K562 (cell line): ENCODE results near the gene RPL28. TPM values are rescaled to one million over a fixed set of nuclear protein-coding genes. Genes with fewer than 3 reads are reported as not detected.

Experiments used
- BCL6 ChIP-seq: fragments of 250-450 bp; sonication (Bioruptor Pico); IDR thresholded peaks from 2 replicates; pipeline ENCODE4 v1.4.0; 2020
- CHD1 ChIP-seq: fragments of 200-600 bp; sonication (generic); IDR thresholded peaks from one replicate; pipeline ENCODE4 v1.6.1; 2012; ENCODE audit warnings: mild to moderate bottlenecking, moderate library complexity, low read length, inconsistent platforms
- GTF2E2 ChIP-seq: fragments of 200-800 bp; sonication (Bioruptor generic); IDR thresholded peaks from 2 replicates; pipeline ENCODE4 v1.6.1; 2016; ENCODE audit warnings: missing genetic modification characterization, missing compliant biosample characterization
- HDAC6 ChIP-seq: IDR thresholded peaks from 2 replicates; pipeline ENCODE4 v1.6.1; 2012; ENCODE audit warnings: low read depth, mild to moderate bottlenecking, control low read depth, inconsistent platforms, low read length, moderate library complexity
- HLTF ChIP-seq: fragments of 450-650 bp; IDR thresholded peaks from 2 replicates; pipeline ENCODE4 v1.6.1; 2016
- HNRNPL ChIP-seq: fragments of 200-400 bp; formaldehyde crosslinking; IDR thresholded peaks from 2 replicates; pipeline ENCODE4 v1.6.1; 2017; ENCODE audit warnings: low read depth, mild to moderate bottlenecking, low read length
- HNRNPUL1 ChIP-seq: fragments of 200-400 bp; formaldehyde crosslinking; IDR thresholded peaks from 2 replicates; pipeline ENCODE4 v1.6.1; 2017; ENCODE audit warnings: low read length
- KAT8 ChIP-seq: fragments of 450-650 bp; IDR thresholded peaks from 2 replicates; pipeline ENCODE4 v1.6.1; 2016; ENCODE audit warnings: low read depth, mild to moderate bottlenecking
- NR4A1 ChIP-seq, 2 experiments: fragments of 250-450 bp in 1 of 2; fragments of 450-650 bp in 1 of 2; sonication (Bioruptor Pico) in 1 of 2; IDR thresholded peaks; 2 replicates each; pipeline versions ENCODE4 v1.4.0 to v1.6.1; 2016 to 2020; ENCODE audit warnings: mild to moderate bottlenecking in 2 of 2, missing compliant biosample characterization in 1 of 2, missing genetic modification characterization in 1 of 2, moderate library complexity in 1 of 2
- RBM15 ChIP-seq: fragments of 200-400 bp; formaldehyde crosslinking; IDR thresholded peaks from 2 replicates; pipeline ENCODE4 v1.6.1; 2018; ENCODE audit warnings: mild to moderate bottlenecking, low read length, moderate library complexity; ENCODE audit not compliant: insufficient read depth
- SMARCB1 ChIP-seq: IDR thresholded peaks from 2 replicates; pipeline ENCODE4 v1.6.1; 2011; ENCODE audit warnings: improper control_type of control experiment, low read depth; ENCODE audit not compliant: insufficient read length
- SNRNP70 ChIP-seq: fragments of 200-400 bp; formaldehyde crosslinking; optimal IDR thresholded peaks from 2 replicates; pipeline ENCODE3; 2017; ENCODE audit warnings: low read depth, low read length
- SREBF1 ChIP-seq: fragments of 150-350 bp; IDR thresholded peaks from 2 replicates; pipeline ENCODE4 v1.6.1; 2014; ENCODE audit warnings: antibody characterized with exemption, low read depth, low read length, borderline replicate concordance
- TCF7L2 ChIP-seq: fragments of 150-350 bp; IDR thresholded peaks from 2 replicates; pipeline ENCODE4 v1.6.1; 2016; ENCODE audit warnings: low read depth, mild to moderate bottlenecking, low read length, moderate library complexity
- TGIF2 ChIP-seq: sonication (generic); formaldehyde crosslinking; IDR thresholded peaks from 2 replicates; pipeline ENCODE4 v1.8.1; 2022; ENCODE audit warnings: mild to moderate bottlenecking, missing genetic modification reagents, moderate library complexity
- TOE1 ChIP-seq, 2 experiments: fragments of 450-650 bp in 1 of 2; sonication (generic) in 1 of 2; formaldehyde crosslinking in 1 of 2; IDR thresholded peaks; 2 replicates each; pipeline versions ENCODE4 v1.7.1 to v1.8.0; 2016 to 2022; ENCODE audit warnings: borderline replicate concordance in 2 of 2, mild to moderate bottlenecking in 2 of 2, antibody characterized with exemption in 1 of 2, inconsistent platforms in 1 of 2, low read depth in 1 of 2, missing genetic modification reagents in 1 of 2, moderate library complexity in 1 of 2
- ZBTB7A ChIP-seq: IDR thresholded peaks from 2 replicates; pipeline ENCODE4 v1.6.1; 2011; ENCODE audit warnings: low read depth, mild to moderate bottlenecking, low read length, moderate library complexity, borderline replicate concordance; ENCODE audit not compliant: control insufficient read depth
- ZFP36 ChIP-seq: fragments of 150-350 bp; IDR thresholded peaks from 2 replicates; pipeline ENCODE4 v1.6.1; 2018; ENCODE audit warnings: low read length, low read depth; ENCODE audit not compliant: partially characterized antibody
- ZNF12 ChIP-seq: sonication (generic); formaldehyde crosslinking; IDR thresholded peaks from 2 replicates; pipeline ENCODE4 v1.4.0; 2020; ENCODE audit warnings: mild to moderate bottlenecking, missing genetic modification reagents
- ZNF217 ChIP-seq: sonication (generic); formaldehyde crosslinking; IDR thresholded peaks from 2 replicates; pipeline ENCODE4 v1.8.0; 2022; ENCODE audit warnings: mild to moderate bottlenecking, missing genetic modification reagents
- ZSCAN32 ChIP-seq: fragments of 450-650 bp; formaldehyde crosslinking; IDR thresholded peaks from 2 replicates; pipeline ENCODE4 v1.4.0; 2020; ENCODE audit warnings: mild to moderate bottlenecking, moderate library complexity
- polyA plus RNA-seq, 8 experiments: library from polyadenylated mRNA; depleted of rRNA in 4 of 8; stranded (reverse) in 5 of 8; unstranded in 3 of 8; fragments of >200 nt; fragmentation: Nextera tagmentation in 2 of 8; fragmentation: Illumina TruSeq in 1 of 8; extraction: Ambion mirVana in 2 of 8; extraction: Trizol in 1 of 8; gene quantifications; 2 replicates each; pipeline versions ENCODE4 v1.2.1 to v1.2.3, GENCODE V29; 2011 to 2014; ENCODE audit warnings: inconsistent platforms in 1 of 8, missing spikeins in 1 of 8
- total RNA-seq, 7 experiments: library from RNA; depleted of rRNA in 6 of 7; stranded (reverse); fragments of >200 nt in 6 of 7; fragmentation: Illumina TruSeq in 2 of 7; extraction: Trizol in 2 of 7; gene quantifications; 2 replicates each; pipeline versions ENCODE4 v1.2.1 to v1.2.3, GENCODE V29; 2011 to 2021; ENCODE audit warnings: low replicate concordance in 1 of 7
- TF ChIP-seq, protein P1 (sequence below): sonication (generic); formaldehyde crosslinking; IDR thresholded peaks from 2 replicates; pipeline ENCODE4 v1.8.1; 2023; ENCODE audit warnings: mild to moderate bottlenecking, missing genetic modification reagents
- TF ChIP-seq, protein P2 (sequence below): fragments of 450-650 bp; IDR thresholded peaks from 2 replicates; pipeline ENCODE4 v1.6.1; 2016
- TF ChIP-seq, protein P3 (sequence below), 2 experiments: IDR thresholded peaks; 2 replicates each; pipeline ENCODE4 v1.6.1; 2011; ENCODE audit warnings: borderline replicate concordance in 1 of 2, control low read depth in 1 of 2, low read depth in 1 of 2, low read length in 1 of 2, mild to moderate bottlenecking in 1 of 2, mixed read lengths in 1 of 2, moderate library complexity in 1 of 2; ENCODE audit not compliant: insufficient read depth in 1 of 2, insufficient read length in 1 of 2, poor library complexity in 1 of 2, severe bottlenecking in 1 of 2; ENCODE audit errors: extremely low read depth in 1 of 2

RPL28 gene
- total and polyA plus RNA-seq, 9 of the 15 experiments (the other 6 are each of a cell fraction or from before 2014, with no cell fraction given) = 124 to 3,106 (median 622) TPM

DNA sequence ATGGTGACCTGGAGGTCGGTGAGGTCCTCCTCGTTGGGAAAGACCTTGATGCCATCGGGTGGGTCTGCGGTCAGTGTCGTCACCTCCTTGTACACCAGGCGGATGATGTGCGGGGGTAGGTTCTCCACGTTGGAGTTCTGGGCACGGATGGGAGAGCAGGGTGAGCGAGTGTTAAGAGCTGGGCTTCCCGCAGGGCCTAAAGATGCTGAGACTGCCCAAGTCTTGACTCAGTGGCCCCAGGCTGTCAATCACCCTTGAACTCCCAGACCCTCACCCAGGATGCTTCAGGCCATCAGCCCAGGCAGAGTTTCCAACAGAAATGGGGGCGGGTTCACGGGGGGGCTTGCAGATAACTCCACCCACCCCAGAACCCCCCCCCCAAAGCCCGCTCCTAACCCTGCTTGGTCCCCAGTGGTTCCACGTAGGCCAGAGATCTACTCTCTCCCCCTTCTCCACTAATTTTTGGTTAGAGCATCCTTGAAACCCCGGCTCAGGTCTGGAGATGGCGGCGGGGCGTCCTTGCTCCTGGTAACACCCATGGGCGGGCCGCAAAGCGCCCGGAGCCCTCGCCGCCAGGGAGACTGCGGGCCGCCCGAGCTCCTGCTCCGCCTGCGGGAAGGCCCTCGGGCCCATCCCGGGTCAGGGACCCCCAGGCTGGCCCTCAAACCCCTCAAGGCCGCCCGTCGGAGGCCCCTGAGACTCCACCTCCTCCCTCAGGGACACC, 21.3 kb downstream of the RPL28 start (continued):
- TF ChIP-seq, protein P1, sequence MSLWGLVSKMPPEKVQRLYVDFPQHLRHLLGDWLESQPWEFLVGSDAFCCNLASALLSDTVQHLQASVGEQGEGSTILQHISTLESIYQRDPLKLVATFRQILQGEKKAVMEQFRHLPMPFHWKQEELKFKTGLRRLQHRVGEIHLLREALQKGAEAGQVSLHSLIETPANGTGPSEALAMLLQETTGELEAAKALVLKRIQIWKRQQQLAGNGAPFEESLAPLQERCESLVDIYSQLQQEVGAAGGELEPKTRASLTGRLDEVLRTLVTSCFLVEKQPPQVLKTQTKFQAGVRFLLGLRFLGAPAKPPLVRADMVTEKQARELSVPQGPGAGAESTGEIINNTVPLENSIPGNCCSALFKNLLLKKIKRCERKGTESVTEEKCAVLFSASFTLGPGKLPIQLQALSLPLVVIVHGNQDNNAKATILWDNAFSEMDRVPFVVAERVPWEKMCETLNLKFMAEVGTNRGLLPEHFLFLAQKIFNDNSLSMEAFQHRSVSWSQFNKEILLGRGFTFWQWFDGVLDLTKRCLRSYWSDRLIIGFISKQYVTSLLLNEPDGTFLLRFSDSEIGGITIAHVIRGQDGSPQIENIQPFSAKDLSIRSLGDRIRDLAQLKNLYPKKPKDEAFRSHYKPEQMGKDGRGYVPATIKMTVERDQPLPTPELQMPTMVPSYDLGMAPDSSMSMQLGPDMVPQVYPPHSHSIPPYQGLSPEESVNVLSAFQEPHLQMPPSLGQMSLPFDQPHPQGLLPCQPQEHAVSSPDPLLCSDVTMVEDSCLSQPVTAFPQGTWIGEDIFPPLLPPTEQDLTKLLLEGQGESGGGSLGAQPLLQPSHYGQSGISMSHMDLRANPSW = no peak
- TF ChIP-seq HDAC6 = no peak
- TF ChIP-seq ZBTB7A = 0 out of 2 replicates have a peak, but pooled peaks have one; percentile 6
- no peak for TF ChIP-seq ZSCAN32 (CRISPR knock-in tag)
- TF ChIP-seq ZFP36 = no peak
- TF ChIP-seq KAT8 = no peak
- no peak for TF ChIP-seq TOE1 (IDR thresholded peaks at IDR 0.05; ENCODE audit: borderline replicate concordance)
- TF ChIP-seq TOE1 (CRISPR knock-in tag; IDR thresholded peaks at IDR 0.05; ENCODE audit: borderline replicate concordance, low read depth) = no peak
- no peak for TF ChIP-seq ZNF12 (CRISPR knock-in tag)
- TF ChIP-seq TCF7L2 = no peak
- no peak for TF ChIP-seq NR4A1 (CRISPR knock-in tag; IDR thresholded peaks at IDR 0.05)
- TF ChIP-seq NR4A1 (tag; IDR thresholded peaks at IDR 0.05) = no peak
- TF ChIP-seq, protein P2, sequence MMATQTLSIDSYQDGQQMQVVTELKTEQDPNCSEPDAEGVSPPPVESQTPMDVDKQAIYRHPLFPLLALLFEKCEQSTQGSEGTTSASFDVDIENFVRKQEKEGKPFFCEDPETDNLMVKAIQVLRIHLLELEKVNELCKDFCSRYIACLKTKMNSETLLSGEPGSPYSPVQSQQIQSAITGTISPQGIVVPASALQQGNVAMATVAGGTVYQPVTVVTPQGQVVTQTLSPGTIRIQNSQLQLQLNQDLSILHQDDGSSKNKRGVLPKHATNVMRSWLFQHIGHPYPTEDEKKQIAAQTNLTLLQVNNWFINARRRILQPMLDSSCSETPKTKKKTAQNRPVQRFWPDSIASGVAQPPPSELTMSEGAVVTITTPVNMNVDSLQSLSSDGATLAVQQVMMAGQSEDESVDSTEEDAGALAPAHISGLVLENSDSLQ = peak; percentile 67
- 0 out of 2 replicates have a peak, but pooled peaks have one; percentile 17 for TF ChIP-seq HNRNPUL1
- no peak for TF ChIP-seq ZNF217 (CRISPR knock-in tag)
- no peak for TF ChIP-seq HNRNPL
- no peak for TF ChIP-seq HLTF
- no peak for TF ChIP-seq RBM15
- TF ChIP-seq SREBF1 = no peak
- peak; percentile 12 for TF ChIP-seq CHD1
- TF ChIP-seq, protein P3, sequence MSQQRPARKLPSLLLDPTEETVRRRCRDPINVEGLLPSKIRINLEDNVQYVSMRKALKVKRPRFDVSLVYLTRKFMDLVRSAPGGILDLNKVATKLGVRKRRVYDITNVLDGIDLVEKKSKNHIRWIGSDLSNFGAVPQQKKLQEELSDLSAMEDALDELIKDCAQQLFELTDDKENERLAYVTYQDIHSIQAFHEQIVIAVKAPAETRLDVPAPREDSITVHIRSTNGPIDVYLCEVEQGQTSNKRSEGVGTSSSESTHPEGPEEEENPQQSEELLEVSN (IDR thresholded peaks at IDR 0.05; ENCODE audit: borderline replicate concordance in 1 of 2, extremely low read depth in 1 of 2, insufficient read depth in 1 of 2, insufficient read length in 1 of 2, low read depth in 1 of 2, low read length in 1 of 2, poor library complexity in 1 of 2, severe bottlenecking in 1 of 2) = no peak
- TF ChIP-seq SNRNP70 = peak; percentile 83
- no peak for TF ChIP-seq SMARCB1
- no peak for TF ChIP-seq GTF2E2
- no peak for TF ChIP-seq BCL6 (CRISPR knock-in tag)
- TF ChIP-seq TGIF2 (CRISPR knock-in tag) = no peak
